PC-3 (cell line): Measurements from ENCODE around the gene KCNJ3. TPM values are rescaled to one million over a fixed set of nuclear protein-coding genes. Genes with fewer than 3 reads are reported as not detected.

Experiments used
- ATAC-seq: fragments of 200-7000 bp; cut with Tn5 transposase; 2 replicates; pipeline ENCODE4 v1.9.1; 2020; ENCODE audit warnings: mild to moderate bottlenecking, moderate library complexity
- BruUV-seq: library from RNA; stranded (reverse); fragments of 400-500 nt; replicated peaks from 2 replicates; lab custom pipeline; 2021; lab: Mats Ljungman, UMichigan
- CTCF ChIA-PET: fragments of 300-600 bp; sonication (Branson Sonifier 250); formaldehyde crosslinking; loops from one replicate; lab custom pipeline; 2022; ENCODE audit warnings: antibody characterized with exemption; lab: Charles Lee
- POLR2A ChIA-PET: fragments of 300-600 bp; sonication (Branson Sonifier 250); formaldehyde crosslinking; loops from one replicate; lab custom pipeline; 2022; ENCODE audit warnings: antibody characterized with exemption; ENCODE audit not compliant: unreplicated experiment; lab: Charles Lee
- DNase-seq: peaks from one replicate; pipeline ENCODE4 v3.0.0-alpha.2; 2015
- H2AFZ ChIP-seq: fragments of 300-600 bp; sonication (generic); 2 replicates; pipeline ENCODE4 v1.6.0; 2016; ENCODE audit warnings: antibody characterized with exemption, low read length
- H3F3A ChIP-seq: fragments of 300-600 bp; sonication (generic); one replicate; pipeline ENCODE4 v1.6.0; 2017; ENCODE audit warnings: antibody characterized with exemption, low read length, control low read depth, mild to moderate bottlenecking; ENCODE audit not compliant: unreplicated experiment
- H3K27ac ChIP-seq: fragments of 300-600 bp; sonication (generic); 2 replicates; pipeline ENCODE4 v1.5.1; 2016; ENCODE audit warnings: mild to moderate bottlenecking, low read length
- H3K27me3 ChIP-seq: fragments of 300-600 bp; sonication (generic); 2 replicates; pipeline ENCODE4 v1.6.1; 2016; ENCODE audit warnings: low read length, mixed read lengths
- H3K36me3 ChIP-seq: fragments of 300-600 bp; sonication (generic); 2 replicates; pipeline ENCODE4 v1.6.1; 2016; ENCODE audit warnings: low read depth, mixed run types, low read length, mixed read lengths
- H3K4me1 ChIP-seq: fragments of 300-600 bp; sonication (generic); 2 replicates; pipeline ENCODE4 v1.5.1; 2016; ENCODE audit warnings: low read length; ENCODE audit not compliant: insufficient read depth
- H3K4me2 ChIP-seq: fragments of 300-600 bp; sonication (generic); 2 replicates; pipeline ENCODE4 v1.6.0; 2016; ENCODE audit warnings: low read length
- H3K4me3 ChIP-seq: fragments of 300-600 bp; sonication (generic); 2 replicates; pipeline ENCODE4 v1.5.1; 2016; ENCODE audit warnings: mild to moderate bottlenecking, low read length, mixed read lengths
- H3K79me2 ChIP-seq: fragments of 300-600 bp; sonication (generic); 2 replicates; pipeline ENCODE4 v1.6.1; 2017; ENCODE audit warnings: low read length, mixed read lengths
- H3K9ac ChIP-seq: fragments of 300-600 bp; sonication (generic); 2 replicates; pipeline ENCODE4 v1.6.0; 2016; ENCODE audit warnings: mild to moderate bottlenecking, low read length
- H3K9me2 ChIP-seq: fragments of 300-600 bp; sonication (generic); replicated peaks from 2 replicates; pipeline ENCODE4 v1.6.1; 2016; ENCODE audit warnings: mixed run types, low read length, mixed read lengths
- H3K9me3 ChIP-seq: fragments of 300-600 bp; sonication (generic); 2 replicates; pipeline ENCODE4 v1.6.1; 2016; ENCODE audit warnings: low read length, mixed read lengths
- H4K20me1 ChIP-seq: fragments of 300-600 bp; sonication (generic); 2 replicates; pipeline ENCODE4 v1.6.1; 2016; ENCODE audit warnings: low read length, mixed read lengths
- EZH2 ChIP-seq: fragments of 300-600 bp; sonication (generic); IDR thresholded peaks from one replicate; pipeline ENCODE4 v1.6.1; 2017; ENCODE audit warnings: antibody characterized with exemption, mild to moderate bottlenecking, low read length; ENCODE audit not compliant: unreplicated experiment
- EZH2phosphoT487 ChIP-seq: fragments of 300-600 bp; sonication (generic); IDR thresholded peaks from 2 replicates; pipeline ENCODE4 v1.6.1; 2018; ENCODE audit warnings: mild to moderate bottlenecking, antibody characterized with exemption, low read length, borderline replicate concordance
- intact Hi-C: fragments of 100-400 bp; cut with micrococcal nuclease; formaldehyde crosslinking; loops from 2 replicates; pipeline ENCODE4 v1.9.0; 2023
- total RNA-seq: library from RNA; depleted of rRNA; stranded (reverse); fragments of >200 nt; gene quantifications from 2 replicates; pipeline ENCODE4 v1.2.3, GENCODE V29; 2014
- TF ChIP-seq, protein P1 (sequence below): fragments of 300-600 bp; sonication (generic); conservative IDR thresholded peaks from 2 replicates; pipeline ENCODE4 v1.5.1; 2017; ENCODE audit warnings: antibody characterized with exemption, low read depth, mild to moderate bottlenecking, low read length

Gene KCNJ3
- total RNA-seq, 1 experiment from 2014 or later: not detected

DNA sequence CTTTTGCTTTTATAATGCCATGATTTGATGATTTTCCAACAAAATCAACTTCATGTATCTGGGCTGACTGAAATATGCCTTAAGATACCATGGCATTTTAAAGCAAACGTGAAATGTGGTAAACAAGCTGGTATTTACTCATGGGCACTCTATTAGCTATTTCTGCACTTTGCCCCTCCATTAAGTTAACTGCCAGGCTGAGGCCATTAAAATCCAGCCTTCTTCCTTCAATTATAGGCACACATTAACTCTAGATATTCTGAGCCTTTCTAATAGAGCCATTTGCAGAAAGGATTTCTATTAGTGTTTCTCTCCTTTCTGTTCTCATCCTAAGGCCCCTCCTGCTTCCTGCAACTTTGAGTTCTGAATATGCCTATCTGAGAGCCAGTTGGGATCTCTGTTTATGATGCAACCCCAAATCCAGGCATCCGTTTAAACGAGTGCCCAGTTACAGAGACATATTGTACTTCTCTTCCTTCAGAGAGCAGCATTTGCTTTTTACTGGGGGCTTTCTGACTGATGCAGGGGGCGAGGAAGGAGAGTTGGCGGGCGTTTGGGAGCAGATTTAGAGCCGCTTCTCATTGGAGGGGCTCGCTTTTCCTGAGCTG, 1.6 kb upstream of the KCNJ3 start:
- Histone ChIP-seq H4K20me1 (no peaks in the 10 kb centered on the region), H3K4me1 (no peaks in the 10 kb centered on the region), H3K4me3 (no peak overlapping the region), H3K9me2 (no peaks in the 10 kb centered on the region), H3K27me3 (peaks cover 38% of the 10 kb centered on the region), H3K27ac (no peak overlapping the region), H3K9me3 (no peaks in the 10 kb centered on the region), H3K36me3 (no peaks in the 10 kb centered on the region), H3K79me2 (no peaks in the 10 kb centered on the region), H3F3A (no peaks in the 10 kb centered on the region), H3K9ac (no peak overlapping the region), H3K4me2 (no peak overlapping the region), H2AFZ (no peak overlapping the region)
- ChIA-PET POLR2A (no interaction called here), CTCF (no interaction called here)
- ATAC-seq (no peak), DNase-seq (no peak)
- no TSS peak for BruUV-seq
- TF ChIP-seq EZH2 (no peak), EZH2phosphoT487 (no peak)
- TF ChIP-seq, protein P1, sequence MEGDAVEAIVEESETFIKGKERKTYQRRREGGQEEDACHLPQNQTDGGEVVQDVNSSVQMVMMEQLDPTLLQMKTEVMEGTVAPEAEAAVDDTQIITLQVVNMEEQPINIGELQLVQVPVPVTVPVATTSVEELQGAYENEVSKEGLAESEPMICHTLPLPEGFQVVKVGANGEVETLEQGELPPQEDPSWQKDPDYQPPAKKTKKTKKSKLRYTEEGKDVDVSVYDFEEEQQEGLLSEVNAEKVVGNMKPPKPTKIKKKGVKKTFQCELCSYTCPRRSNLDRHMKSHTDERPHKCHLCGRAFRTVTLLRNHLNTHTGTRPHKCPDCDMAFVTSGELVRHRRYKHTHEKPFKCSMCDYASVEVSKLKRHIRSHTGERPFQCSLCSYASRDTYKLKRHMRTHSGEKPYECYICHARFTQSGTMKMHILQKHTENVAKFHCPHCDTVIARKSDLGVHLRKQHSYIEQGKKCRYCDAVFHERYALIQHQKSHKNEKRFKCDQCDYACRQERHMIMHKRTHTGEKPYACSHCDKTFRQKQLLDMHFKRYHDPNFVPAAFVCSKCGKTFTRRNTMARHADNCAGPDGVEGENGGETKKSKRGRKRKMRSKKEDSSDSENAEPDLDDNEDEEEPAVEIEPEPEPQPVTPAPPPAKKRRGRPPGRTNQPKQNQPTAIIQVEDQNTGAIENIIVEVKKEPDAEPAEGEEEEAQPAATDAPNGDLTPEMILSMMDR: no peak
- intact Hi-C loops: no loop called here

DNA sequence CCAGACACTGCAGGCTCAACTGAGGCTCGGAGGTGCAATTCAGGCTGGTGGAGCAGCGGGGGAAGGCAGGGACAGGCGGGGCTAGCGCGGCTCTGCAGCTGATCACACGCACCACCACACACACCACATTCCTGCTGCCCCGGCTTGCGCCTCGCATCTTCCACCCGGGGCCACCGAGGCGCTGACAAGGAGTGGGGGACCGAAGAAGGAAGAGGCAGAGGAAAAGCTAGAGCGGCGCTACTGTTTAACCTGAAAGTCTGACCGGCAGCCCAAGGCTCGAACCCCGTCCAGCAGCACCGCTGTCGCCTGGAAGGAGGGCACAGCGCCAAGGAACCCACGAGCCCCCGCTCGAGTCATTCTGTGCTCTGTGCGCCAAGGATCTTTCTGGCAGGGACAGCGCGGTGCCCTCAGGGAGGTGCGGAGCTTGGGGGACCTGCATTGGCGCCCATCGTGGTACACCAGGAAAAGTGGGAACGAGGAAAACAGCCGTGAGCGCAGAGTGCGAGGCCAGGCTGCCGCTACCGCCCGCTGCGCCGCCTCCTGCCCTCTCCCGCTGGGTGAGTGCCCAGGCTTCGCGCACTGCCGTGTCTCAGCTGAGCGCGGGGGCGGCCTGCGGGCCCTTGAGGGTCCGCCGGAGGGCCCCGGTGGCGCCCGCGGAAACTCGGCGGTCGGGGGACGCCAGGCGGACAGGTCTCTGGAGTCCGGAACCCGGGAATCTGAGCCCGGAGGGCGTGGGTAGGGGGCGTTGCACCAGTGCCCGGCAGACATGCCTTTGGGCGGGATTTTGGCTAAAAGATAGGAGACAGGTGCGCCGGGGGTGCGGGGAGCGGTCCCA, 860 bp upstream of the KCNJ3 start:
- intact Hi-C loops: no loop called here
- CTCF ChIA-PET: no interaction called here

More for the DNA sequence above, 860 bp upstream of the KCNJ3 start:
- H4K20me1 ChIP-seq: no peaks in the 10 kb centered on the region
- H3F3A ChIP-seq: no peaks in the 10 kb centered on the region
- BruUV-seq: no TSS peak
- ATAC-seq (peak; percentile 70; the same call in 1 of the 2 replicates), DNase-seq (no peak)
- no peaks in the 10 kb centered on the region for H3K9me2 ChIP-seq
- H3K4me3 ChIP-seq: peak overlapping the region; percentile 24; the same call in 1 of the 2 replicates
- no peaks in the 10 kb centered on the region for H3K79me2 ChIP-seq
- POLR2A ChIA-PET: no interaction called here
- H3K27me3 ChIP-seq: peaks cover 38% of the 10 kb centered on the region
- peak overlapping the region; percentile 34; the same call in 1 of the 2 replicates for H3K4me2 ChIP-seq
- H3K4me1 ChIP-seq: no peaks in the 10 kb centered on the region
- H3K36me3 ChIP-seq: no peaks in the 10 kb centered on the region
- no peaks in the 10 kb centered on the region for H3K9me3 ChIP-seq
- no peak overlapping the region for H3K9ac ChIP-seq
- H2AFZ ChIP-seq: peak overlapping the region; percentile 34; the same call in 1 of the 2 replicates
- TF ChIP-seq EZH2phosphoT487 (no peak), EZH2 (no peak)
- TF ChIP-seq, protein P1: no peak
- no peak overlapping the region for H3K27ac ChIP-seq
